G401 (cell line): ENCODE measurements around the gene SFXN3. TPM values are rescaled to one million over a fixed set of nuclear protein-coding genes. Genes with fewer than 3 reads are reported as not detected.
A peak's percentile ranks its signal among the peaks of the same experiment; 100 is the strongest.

Experiments used
- DNase-seq: peaks from one replicate; pipeline ENCODE4 v3.0.0-alpha.2; 2015; ENCODE audit warnings: low spot score
- in situ Hi-C: cut with HindIII; loops from 2 replicates; pipeline ENCODE4 v1.10.0; 2016; ENCODE audit warnings: low sequenced_read_pairs, mixed read lengths
- total RNA-seq: library from RNA; depleted of rRNA; stranded (reverse); fragments of >200 nt; shearing (Covaris generic); gene quantifications from 2 replicates; pipeline ENCODE4 v1.2.3, GENCODE V29; 2014

The SFXN3 gene
- total RNA-seq, 1 experiment from 2014 or later: 65.7 TPM

GRCh38 chr10:101065481-101066145, 34.6 kb downstream of the SFXN3 start:
- in situ Hi-C loops: no loop called here
- DNase-seq: no peak

- in situ Hi-C loops: no loop called here
These were observed 35.3 kb downstream of the SFXN3 start for GRCh38 chr10:101066146-101066895.

GRCh38 chr10:101066896-101067355, 35.9 kb downstream of the SFXN3 start:
- no peak for DNase-seq
- in situ Hi-C loops: no loop called here

More at GRCh38 chr10:101066146-101066895, 35.3 kb downstream of the SFXN3 start:
- DNase-seq: peak; percentile 40

GRCh38 chr10:101067356-101068083, 36.5 kb downstream of the SFXN3 start:
- in situ Hi-C loops: no loop called here

GRCh38 chr10:101069441-101069840, 38.4 kb downstream of the SFXN3 start:
- in situ Hi-C loops: no loop called here
- DNase-seq: no peak

More at GRCh38 chr10:101067356-101068083, 36.5 kb downstream of the SFXN3 start:
- peak; percentile 81 for DNase-seq

- in situ Hi-C loops: no loop called here
- no peak for DNase-seq
These were observed 39.1 kb downstream of the SFXN3 start for GRCh38 chr10:101070098-101070497.

- DNase-seq: no peak
- in situ Hi-C loops: no loop called here
These were observed 40.3 kb downstream of the SFXN3 start for GRCh38 chr10:101071267-101071884.

GRCh38 chr10:101071885-101072433, 40.9 kb downstream of the SFXN3 start:
- no peak for DNase-seq
- in situ Hi-C loops: no loop called here

GRCh38 chr10:101072923-101073322, 41.9 kb downstream of the SFXN3 start:
- in situ Hi-C loops: no loop called here
- no peak for DNase-seq

GRCh38 chr10:101073631-101074030, 42.6 kb downstream of the SFXN3 start:
- no peak for DNase-seq
- in situ Hi-C loops: no loop called here

GRCh38 chr10:101075775-101076174, 44.7 kb downstream of the SFXN3 start:
- DNase-seq: no peak
- in situ Hi-C loops: no loop called here

- no peak for DNase-seq
- in situ Hi-C loops: no loop called here
These were observed 45.6 kb downstream of the SFXN3 start for GRCh38 chr10:101076630-101077029.

GRCh38 chr10:101079874-101080273, 48.8 kb downstream of the SFXN3 start:
- DNase-seq: no peak
- in situ Hi-C loops: no loop called here

- no peak for DNase-seq
- in situ Hi-C loops: no loop called here
These were observed 50.2 kb downstream of the SFXN3 start for GRCh38 chr10:101080933-101081931.

- in situ Hi-C loops: no loop called here
- no peak for DNase-seq
These were observed 54.8 kb downstream of the SFXN3 start for GRCh38 chr10:101085846-101086245.

- in situ Hi-C loops: no loop called here
These were observed 56.3 kb downstream of the SFXN3 start for GRCh38 chr10:101087376-101087775.

GRCh38 chr10:101087965-101088364, 56.9 kb downstream of the SFXN3 start:
- no peak for DNase-seq
- in situ Hi-C loops: no loop called here

More at GRCh38 chr10:101087376-101087775, 56.3 kb downstream of the SFXN3 start:
- no peak for DNase-seq
